Endothelial cell of umbilical vein (primary cell): Measurements from ENCODE around the gene EPDR1.

Experiments used
- CTCF ChIP-seq, 2 donors: IDR thresholded peaks; 1 replicate in 1 of 2; 2 replicates in 1 of 2; pipeline ENCODE4 v1.5.1; 2011; ENCODE audit warnings: low read length in 2 of 2, mild to moderate bottlenecking in 2 of 2, moderate library complexity in 2 of 2, control low read depth in 1 of 2, inconsistent platforms in 1 of 2, low read depth in 1 of 2; ENCODE audit not compliant: insufficient read depth in 1 of 2; ENCODE audit errors: extremely low read depth in 1 of 2
- EZH2 ChIP-seq: IDR thresholded peaks from 2 replicates; pipeline ENCODE4 v1.6.1; 2012; ENCODE audit warnings: borderline replicate concordance, low read depth, mild to moderate bottlenecking, moderate library complexity, low read length, inconsistent platforms; ENCODE audit not compliant: severe bottlenecking
- FOS ChIP-seq: IDR thresholded peaks from 2 replicates; pipeline ENCODE4 v1.6.1; 2011; ENCODE audit warnings: mild to moderate bottlenecking, low read length, moderate library complexity, borderline replicate concordance; ENCODE audit not compliant: insufficient read depth
- GATA2 ChIP-seq: IDR thresholded peaks from 2 replicates; pipeline ENCODE4 v1.7.0; 2011; ENCODE audit warnings: low read depth, mild to moderate bottlenecking, moderate library complexity, mixed read lengths, low read length; ENCODE audit not compliant: insufficient read length, insufficient read depth
- JUN ChIP-seq: IDR thresholded peaks from 2 replicates; pipeline ENCODE4 v1.6.1; 2011; ENCODE audit warnings: borderline replicate concordance, low read depth; ENCODE audit not compliant: insufficient read length, insufficient read depth
- MAX ChIP-seq: IDR thresholded peaks from 2 replicates; pipeline ENCODE4 v1.6.1; 2011; ENCODE audit not compliant: insufficient read depth, insufficient read length
- MYC ChIP-seq: IDR thresholded peaks from one replicate; pipeline ENCODE4 v1.6.1; 2011; ENCODE audit warnings: mild to moderate bottlenecking, low read depth, low read length
- POLR2A ChIP-seq: IDR thresholded peaks from 2 replicates; pipeline ENCODE4 v1.6.1; 2012; ENCODE audit warnings: low read depth, mild to moderate bottlenecking, control low read depth, low read length
- POLR2AphosphoS5 ChIP-seq: IDR thresholded peaks from 2 replicates; pipeline ENCODE4 v1.6.1; 2012; ENCODE audit warnings: low read depth, mild to moderate bottlenecking, control low read depth, low read length, moderate library complexity; ENCODE audit not compliant: insufficient read depth

- no peak for TF ChIP-seq CTCF (IDR thresholded peaks at IDR 0.05; ENCODE audit: extremely low read depth in 1 of 2, insufficient read depth in 1 of 2, low read depth in 1 of 2, low read length in 2 of 2)
- TF ChIP-seq MAX = no peak
- TF ChIP-seq POLR2AphosphoS5 = no peak
- TF ChIP-seq JUN = no peak
- no peak for TF ChIP-seq MYC
- no peak for TF ChIP-seq EZH2
- no peak for TF ChIP-seq POLR2A
- TF ChIP-seq FOS = no peak
- TF ChIP-seq GATA2 = no peak
These were observed 1.4 kb downstream of the EPDR1 start for GRCh38 chr7:37921876-37922275.
